Activated CD4-positive, alpha-beta memory T cell treated with anti-CD3 and anti-CD28 coated beads for 36 hours (primary cell): ENCODE results near the gene MKRN1. TPM values are rescaled to one million over a fixed set of nuclear protein-coding genes. Genes with fewer than 3 reads are reported as not detected.
"Not testable (repeated sequence)": the region's sequence is repeated elsewhere in the genome, so short reads cannot be mapped to it uniquely, and the experiment has no call there.

Experiments used
- CTCF ChIA-PET: fragments of 350-600 bp; sonication (Branson Sonifier 250); formaldehyde crosslinking; loops from one replicate; lab custom pipeline; 2021; ENCODE audit warnings: antibody characterized with exemption, inconsistent platforms; lab: Charles Lee
- POLR2A ChIA-PET: fragments of 350-600 bp; sonication (Branson Sonifier 250); formaldehyde crosslinking; loops from one replicate; lab custom pipeline; 2021; ENCODE audit warnings: antibody characterized with exemption; lab: Charles Lee
- DNase-seq: peaks from one replicate; pipeline ENCODE4 v3.0.0-alpha.2; 2020
- H3K27ac Mint-ChIP-seq: one replicate; pipeline ENCODE4 v1.8.0; 2021; ENCODE audit warnings: mixed read lengths
- H3K27me3 Mint-ChIP-seq: one replicate; pipeline ENCODE4 v1.8.0; 2021; ENCODE audit warnings: mixed read lengths
- H3K36me3 Mint-ChIP-seq: one replicate; pipeline ENCODE4 v1.8.0; 2021; ENCODE audit warnings: mixed read lengths
- H3K4me1 Mint-ChIP-seq: one replicate; pipeline ENCODE4 v1.8.0; 2021; ENCODE audit warnings: low read depth, mixed read lengths
- H3K4me3 Mint-ChIP-seq: one replicate; pipeline ENCODE4 v1.8.0; 2021; ENCODE audit warnings: mild to moderate bottlenecking, mixed read lengths
- H3K9me3 Mint-ChIP-seq: one replicate; pipeline ENCODE4 v1.8.0; 2021; ENCODE audit warnings: mixed read lengths
- intact Hi-C: fragments of 100-400 bp; cut with micrococcal nuclease; formaldehyde crosslinking; loops from one replicate; pipeline ENCODE4 v1.15.1; 2023
- total RNA-seq, 2 experiments: library from RNA; stranded (reverse); gene quantifications; one replicate each; pipeline ENCODE4 v1.2.3, GENCODE V29; 2021

Gene MKRN1
- total RNA-seq, 2 experiments from 2014 or later = 104 to 106 TPM

DNA sequence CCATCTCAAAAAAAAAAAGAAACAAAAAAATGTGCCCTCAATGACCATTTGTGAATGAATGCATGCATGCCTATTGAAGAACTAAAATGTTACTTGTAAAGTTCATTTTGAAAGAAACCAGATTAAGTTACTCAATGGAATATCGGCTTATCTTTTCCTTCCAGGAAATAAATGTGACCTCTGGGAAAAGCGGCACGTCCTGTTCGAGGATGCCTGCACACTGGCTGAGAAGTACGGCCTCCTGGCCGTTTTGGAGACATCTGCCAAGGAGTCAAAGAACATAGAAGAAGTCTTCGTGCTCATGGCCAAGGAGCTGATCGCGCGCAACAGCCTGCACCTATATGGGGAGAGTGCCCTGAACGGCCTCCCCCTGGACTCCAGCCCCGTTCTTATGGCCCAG is 53.6 kb downstream of the MKRN1 start:
- no peak for DNase-seq
- ChIA-PET CTCF (interaction anchor here (1.0 kb wide), 1 partner anchor 18 kb away, joined by 4 read pairs; no protein-coding TSS in a partner anchor), POLR2A (interaction anchor here (0.6 kb wide), 1 partner anchor 24 kb away, joined by 3 read pairs; no protein-coding TSS in a partner anchor)
- no peaks in the 10 kb centered on the region for H3K9me3 Mint-ChIP-seq
- H3K4me1 Mint-ChIP-seq = no peaks in the 10 kb centered on the region
- intact Hi-C loops = no loop called here
- peaks cover 8% of the 10 kb centered on the region for H3K36me3 Mint-ChIP-seq
- no peak overlapping the region for H3K4me3 Mint-ChIP-seq
- H3K27me3 Mint-ChIP-seq = no peaks in the 10 kb centered on the region
- H3K27ac Mint-ChIP-seq = no peak overlapping the region

DNA sequence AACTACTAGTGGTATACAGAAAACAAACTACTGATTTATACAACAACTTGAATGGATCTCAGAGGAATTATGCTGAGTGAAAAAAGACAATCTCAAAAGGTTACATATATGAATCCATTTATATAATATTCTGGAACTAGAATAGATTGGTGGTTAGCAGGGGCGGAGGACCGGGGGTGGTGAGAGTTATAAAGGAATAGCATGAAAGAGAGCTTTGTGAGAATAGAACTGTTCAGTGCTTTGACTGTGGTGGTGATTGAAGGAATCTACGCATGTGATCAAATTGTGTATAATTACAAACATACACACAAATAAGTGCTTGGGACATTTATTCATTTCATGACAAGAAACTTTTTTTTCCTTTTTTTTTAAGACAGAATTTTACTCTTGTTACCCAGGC is 55.8 kb downstream of the MKRN1 start:
- peaks cover 8% of the 10 kb centered on the region for H3K36me3 Mint-ChIP-seq
- no peaks in the 10 kb centered on the region for H3K27me3 Mint-ChIP-seq
- intact Hi-C loops = no loop called here
- H3K4me1 Mint-ChIP-seq = no peaks in the 10 kb centered on the region
- CTCF ChIA-PET = interaction anchor here (1.5 kb wide), 1 partner anchor 16 kb away, joined by 4 read pairs; no protein-coding TSS in a partner anchor
- H3K9me3 Mint-ChIP-seq = no peaks in the 10 kb centered on the region
- no peak overlapping the region for H3K27ac Mint-ChIP-seq
- no peak for DNase-seq
- H3K4me3 Mint-ChIP-seq = no peak overlapping the region
- POLR2A ChIA-PET = no interaction called here

DNA sequence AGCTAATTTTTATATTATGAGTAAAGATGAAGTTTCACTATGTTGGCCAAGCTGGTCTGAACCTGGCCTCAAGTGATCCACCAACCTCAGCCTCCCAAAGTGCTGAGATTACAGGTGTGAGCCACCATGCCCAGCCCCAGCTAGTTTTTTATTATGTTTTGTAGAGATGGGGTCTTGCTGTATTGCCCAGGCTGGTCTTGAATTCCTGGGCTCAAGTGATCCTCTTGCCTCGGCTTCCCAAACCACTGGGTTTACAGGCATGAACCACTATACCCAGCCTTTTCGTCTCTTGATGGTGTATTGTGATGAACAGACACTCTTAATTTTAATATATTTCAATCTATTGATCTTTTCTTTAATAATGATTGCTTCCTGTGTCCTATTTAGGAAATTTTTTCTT is 57.8 kb downstream of the MKRN1 start:
- ChIA-PET CTCF (no interaction called here), POLR2A (no interaction called here)
- intact Hi-C loops = no loop called here

DNA sequence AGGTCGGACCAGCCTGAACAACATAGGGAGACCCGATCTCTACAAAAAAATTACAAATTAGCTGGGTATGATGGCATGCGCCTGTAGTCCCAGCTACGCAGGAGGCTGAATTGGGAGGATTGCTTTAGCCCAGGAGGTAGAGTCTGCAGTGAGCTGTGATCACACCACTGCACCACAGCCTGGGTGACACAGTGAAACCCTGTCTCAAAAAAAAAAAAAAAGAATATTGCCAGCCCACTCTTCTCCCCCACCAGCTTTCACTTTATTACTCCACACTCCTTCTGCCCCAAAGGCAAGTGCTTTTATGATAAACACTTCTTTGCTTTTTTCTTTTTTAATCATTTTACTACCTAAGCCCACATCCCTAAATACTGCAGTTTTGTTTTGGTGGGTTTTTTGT is 60.7 kb downstream of the MKRN1 start:
- ChIA-PET CTCF (interaction anchor here (1.4 kb wide), 1 partner anchor 25 kb away, joined by 4 read pairs; no protein-coding TSS in a partner anchor), POLR2A (interaction anchor here (1.2 kb wide), 1 partner anchor 20 kb away, joined by 3 read pairs; the partner anchor contains the start of gene SLC37A3)
- H3K27ac Mint-ChIP-seq = no peak overlapping the region
- intact Hi-C loops = no loop called here
- H3K36me3 Mint-ChIP-seq = peaks cover 6% of the 10 kb centered on the region
- H3K4me1 Mint-ChIP-seq = no peaks in the 10 kb centered on the region
- H3K4me3 Mint-ChIP-seq = no peak overlapping the region
- no peaks in the 10 kb centered on the region for H3K27me3 Mint-ChIP-seq
- H3K9me3 Mint-ChIP-seq = no peaks in the 10 kb centered on the region
- no peak for DNase-seq

More for the DNA sequence above, 57.8 kb downstream of the MKRN1 start:
- Mint-ChIP-seq H3K4me3 (no peak overlapping the region), H3K27me3 (no peaks in the 10 kb centered on the region), H3K36me3 (peaks cover 6% of the 10 kb centered on the region), H3K9me3 (no peaks in the 10 kb centered on the region), H3K4me1 (no peaks in the 10 kb centered on the region), H3K27ac (no peak overlapping the region)
- DNase-seq = no peak

DNA sequence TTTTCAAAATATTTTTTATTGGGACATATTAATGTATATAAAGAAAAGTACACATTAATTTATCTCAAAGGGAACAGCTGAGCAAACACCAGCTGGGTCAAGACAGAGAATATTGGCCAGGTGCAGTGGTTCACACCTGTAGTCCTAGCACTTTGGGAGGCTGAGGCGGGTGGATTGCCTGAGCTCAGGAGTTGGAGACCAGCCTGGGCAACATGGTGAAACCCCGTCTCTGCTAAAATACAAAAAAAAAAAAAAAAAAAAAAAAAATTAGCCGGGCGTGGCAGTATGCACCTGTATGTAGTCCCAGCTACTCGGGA is 61.2 kb downstream of the MKRN1 start:
- CTCF ChIA-PET = interaction anchor here (1.4 kb wide), 1 partner anchor 26 kb away, joined by 4 read pairs; no protein-coding TSS in a partner anchor
- DNase-seq, H3K4me1 Mint-ChIP-seq, H3K27ac Mint-ChIP-seq, H3K36me3 Mint-ChIP-seq, intact Hi-C loops, H3K4me3 Mint-ChIP-seq, H3K27me3 Mint-ChIP-seq, H3K9me3 Mint-ChIP-seq: not testable (repeated sequence)
- POLR2A ChIA-PET = interaction anchor here (1.2 kb wide), 1 partner anchor 20 kb away, joined by 3 read pairs; the partner anchor contains the start of gene SLC37A3

DNA sequence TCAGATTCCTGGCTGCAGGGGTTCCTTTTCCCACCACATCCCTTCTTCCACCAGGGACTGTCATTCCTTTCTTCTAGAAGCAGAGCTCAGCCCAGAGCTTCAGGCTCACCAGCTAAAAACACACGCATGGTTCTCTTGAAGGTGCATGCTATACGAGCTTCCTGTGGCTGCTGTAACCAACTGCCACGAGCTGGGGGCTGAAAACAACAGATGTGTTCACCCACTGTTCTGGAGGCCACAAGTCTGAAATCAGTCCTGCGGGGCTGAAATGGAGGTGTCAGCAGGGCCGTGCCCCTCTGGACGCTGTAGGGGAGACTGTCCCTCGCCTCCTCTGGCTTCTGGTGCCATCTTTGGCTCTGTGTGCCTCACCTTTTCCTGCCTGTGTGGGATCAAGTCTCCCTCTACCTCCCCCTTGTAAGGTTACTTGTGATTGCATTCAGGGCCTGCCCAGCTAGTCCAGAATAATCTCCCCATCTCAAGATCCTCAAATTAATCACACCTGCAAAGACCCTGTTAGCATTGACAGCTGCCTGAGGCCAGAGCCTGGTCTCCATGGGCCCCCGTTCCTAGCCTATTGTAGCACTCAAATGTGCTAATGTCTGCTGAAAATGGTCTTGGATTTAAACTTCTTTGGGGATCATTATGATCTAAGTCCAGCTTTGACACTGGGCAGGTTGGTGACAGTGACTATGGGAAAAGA is 61.7 kb downstream of the MKRN1 start:
- ChIA-PET CTCF (interaction anchor here (0.7 to 1.4 kb wide), 2 partner anchors 26 to 32 kb away, joined by 3 to 4 read pairs; no protein-coding TSS in a partner anchor), POLR2A (interaction anchor here (1.2 kb wide), 1 partner anchor 19 kb away, joined by 3 read pairs; the partner anchor contains the start of gene SLC37A3)
- Mint-ChIP-seq H3K27me3 (no peaks in the 10 kb centered on the region), H3K4me3 (no peak overlapping the region), H3K27ac (no peak overlapping the region), H3K4me1 (no peaks in the 10 kb centered on the region), H3K36me3 (peaks cover 10% of the 10 kb centered on the region), H3K9me3 (no peaks in the 10 kb centered on the region)
- intact Hi-C loops = no loop called here
- no peak for DNase-seq

DNA sequence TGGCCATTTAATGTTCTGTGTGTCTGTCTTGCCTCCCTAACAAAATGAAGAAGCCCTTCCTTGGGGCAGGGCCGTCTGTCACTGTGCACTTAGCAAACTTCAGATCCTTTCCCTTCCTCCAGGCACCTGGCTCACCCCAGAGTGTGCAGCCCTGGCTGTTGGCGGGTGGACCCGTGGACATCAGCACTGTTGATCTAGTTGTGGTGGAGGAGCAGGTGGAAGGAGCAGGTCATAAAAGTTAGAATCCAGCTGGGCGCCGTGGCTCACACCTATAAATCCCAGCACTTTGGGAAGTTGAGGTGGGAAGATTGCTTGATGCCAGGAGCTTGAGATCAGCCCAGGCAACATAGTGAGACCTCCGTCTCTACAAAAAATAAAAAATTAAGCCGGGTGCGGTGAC is 62.7 kb downstream of the MKRN1 start:
- no peak for DNase-seq
- ChIA-PET POLR2A (no interaction called here), CTCF (no interaction called here)
- no peaks in the 10 kb centered on the region for H3K9me3 Mint-ChIP-seq
- no peaks in the 10 kb centered on the region for H3K4me1 Mint-ChIP-seq
- no peak overlapping the region for H3K4me3 Mint-ChIP-seq
- no peak overlapping the region for H3K27ac Mint-ChIP-seq
- intact Hi-C loops = no loop called here
- H3K27me3 Mint-ChIP-seq = no peaks in the 10 kb centered on the region
- peaks cover 16% of the 10 kb centered on the region for H3K36me3 Mint-ChIP-seq

DNA sequence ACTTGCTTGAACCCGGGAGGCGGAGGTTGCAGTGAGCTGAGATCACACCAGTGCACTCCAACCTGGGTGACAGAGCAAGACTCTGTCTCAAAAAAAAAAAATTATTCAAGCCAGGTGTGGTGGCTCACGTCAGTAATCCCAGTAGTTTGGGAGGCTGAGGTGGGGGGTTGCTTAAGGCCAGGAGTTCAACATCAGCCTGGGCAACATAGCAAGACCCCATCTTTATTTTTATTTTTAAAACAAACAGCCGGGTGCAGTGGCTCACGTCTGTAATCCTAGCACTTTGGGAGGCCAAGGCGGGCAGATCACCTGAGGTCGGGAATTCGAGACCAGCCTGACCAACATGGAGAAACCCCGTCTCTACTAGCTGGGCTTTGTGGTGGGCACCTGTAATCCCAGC is 63.5 kb downstream of the MKRN1 start:
- intact Hi-C loops = not testable (repeated sequence)

DNA sequence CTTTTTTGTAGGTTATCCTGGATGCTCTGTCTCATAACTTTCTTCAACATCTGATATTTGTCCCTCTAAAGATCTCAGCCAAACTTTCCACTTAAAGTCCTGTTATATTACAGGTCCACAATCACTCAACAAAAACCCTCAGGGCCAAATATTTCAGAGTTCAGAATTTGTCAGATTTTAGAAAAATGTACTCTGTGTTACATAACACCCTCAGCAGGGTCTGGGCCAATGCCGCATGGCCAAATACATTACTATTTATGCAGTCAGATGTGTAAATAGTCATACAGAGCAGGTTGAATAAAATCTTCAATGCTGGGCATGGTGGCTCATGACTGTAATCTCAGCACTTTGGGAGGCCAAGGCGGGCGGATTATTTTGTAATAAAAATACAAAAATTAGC is 63.9 kb downstream of the MKRN1 start:
- H3K36me3 Mint-ChIP-seq = peaks cover 18% of the 10 kb centered on the region
- DNase-seq = no peak
- intact Hi-C loops = no loop called here
- H3K4me3 Mint-ChIP-seq = no peak overlapping the region
- H3K4me1 Mint-ChIP-seq = no peaks in the 10 kb centered on the region
- no peaks in the 10 kb centered on the region for H3K27me3 Mint-ChIP-seq
- ChIA-PET CTCF (no interaction called here), POLR2A (no interaction called here)
- no peaks in the 10 kb centered on the region for H3K9me3 Mint-ChIP-seq
- no peak overlapping the region for H3K27ac Mint-ChIP-seq

More for the DNA sequence above, 63.5 kb downstream of the MKRN1 start:
- H3K4me1 Mint-ChIP-seq, DNase-seq, H3K27me3 Mint-ChIP-seq, H3K4me3 Mint-ChIP-seq, POLR2A ChIA-PET, H3K27ac Mint-ChIP-seq, H3K9me3 Mint-ChIP-seq: not testable (repeated sequence)
- CTCF ChIA-PET = interaction anchor here (0.5 kb wide), 1 partner anchor 11 kb away, joined by 3 read pairs; no protein-coding TSS in a partner anchor
- peaks cover 17% of the 10 kb centered on the region for H3K36me3 Mint-ChIP-seq

DNA sequence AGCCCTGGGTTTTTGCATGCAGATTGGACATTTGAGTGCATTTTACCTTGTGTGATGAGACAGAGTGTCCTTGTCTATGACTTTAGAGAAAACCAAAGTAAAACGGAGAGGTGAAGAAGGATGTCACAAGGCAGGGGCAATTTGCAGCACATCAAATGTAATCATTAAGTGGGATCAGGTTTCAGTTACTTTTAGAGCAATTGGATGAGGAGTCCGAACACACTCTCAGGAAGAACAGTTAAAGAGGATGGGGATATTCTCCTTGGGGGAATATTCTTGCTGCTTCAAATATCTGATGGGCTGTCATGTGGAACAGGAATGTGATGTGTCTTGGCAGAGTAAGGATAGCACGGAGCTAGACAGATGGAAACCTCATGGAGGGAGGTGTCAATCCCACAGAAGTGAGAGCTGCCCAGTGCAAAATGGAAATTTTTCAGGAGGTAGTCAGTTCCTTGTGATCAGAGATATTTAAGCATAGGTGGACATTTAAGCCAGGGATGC is 74.7 kb downstream of the MKRN1 start:
- no peak for DNase-seq
- POLR2A ChIA-PET = no interaction called here
- no peaks in the 10 kb centered on the region for H3K9me3 Mint-ChIP-seq
- H3K36me3 Mint-ChIP-seq = peaks cover 12% of the 10 kb centered on the region
- peak overlapping the region; percentile 86 for H3K27ac Mint-ChIP-seq
- intact Hi-C loops = loop anchor here (1.0 to 10.0 kb wide), 5 partner anchors 28 to 610 kb away; partner anchors contain the start of genes KDM7A and MRPS33
- H3K4me1 Mint-ChIP-seq = peaks cover 31% of the 10 kb centered on the region
- peak overlapping the region; percentile 87 for H3K4me3 Mint-ChIP-seq
- CTCF ChIA-PET = no interaction called here
- no peaks in the 10 kb centered on the region for H3K27me3 Mint-ChIP-seq

DNA sequence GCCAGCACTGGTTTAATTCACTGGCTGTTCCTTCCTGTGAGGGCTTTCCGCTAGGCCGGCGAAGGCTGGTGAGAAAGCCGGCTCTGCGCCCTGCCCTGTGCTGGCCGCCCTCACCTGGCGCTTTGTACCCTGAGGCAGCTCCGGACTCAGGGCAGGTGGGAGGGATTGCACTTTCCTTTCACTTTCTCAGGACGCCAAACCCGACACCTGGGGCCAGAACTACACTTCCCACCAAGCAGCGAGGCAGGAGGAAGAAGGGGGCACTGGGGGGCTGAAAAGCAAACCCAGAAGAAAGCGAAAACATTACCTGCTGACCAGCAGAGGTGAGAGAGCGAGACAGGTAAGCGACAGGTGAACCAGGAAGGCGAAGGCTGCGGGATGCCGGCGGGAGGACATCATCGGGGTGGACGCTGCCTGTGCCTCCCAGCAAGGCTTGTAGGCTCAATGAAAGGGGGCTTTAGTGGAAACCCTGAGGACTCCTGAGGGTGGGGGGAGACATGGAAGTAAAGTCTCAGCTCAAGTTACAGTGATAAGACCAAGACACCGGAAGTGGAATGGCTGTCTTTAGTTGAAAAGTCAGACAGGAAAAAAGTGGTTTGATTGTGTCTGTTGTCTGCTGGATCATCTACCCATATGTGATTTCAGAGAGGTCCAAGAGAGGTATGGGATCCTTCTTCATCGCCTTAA is 75.3 kb downstream of the MKRN1 start, which contains the start of gene RAB19:
Gene RAB19 (plus strand): TSS at position 181 of the 687 bp plus-strand sequence. CDS start 3,589 bp downstream, outside the sequence.
- Mint-ChIP-seq H3K9me3 (no peaks in the 10 kb centered on the region), H3K4me1 (peaks cover 33% of the 10 kb centered on the region), H3K27ac (peak within 1 kb of the TSS; percentile 92), H3K36me3 (peaks cover 12% of the 10 kb centered on the region), H3K27me3 (no peaks in the 10 kb centered on the region), H3K4me3 (peak within 1 kb of the TSS; percentile 87)
- peak; percentile 61 for DNase-seq
- ChIA-PET CTCF (no interaction called here), POLR2A (interaction anchor here (1.3 kb wide), 1 partner anchor 15 kb away, joined by 3 read pairs; no protein-coding TSS in a partner anchor)
- intact Hi-C loops = loop anchor here (1.0 to 10.0 kb wide), 7 partner anchors 15 to 611 kb away; partner anchors contain the start of genes KDM7A and MRPS33
